GM19452 (cell line): Measurements from ENCODE around the gene ZNF385B.
"Not testable (repeated sequence)": the region's sequence is repeated elsewhere in the genome, so short reads cannot be mapped to it uniquely, and the experiment has no call there.

ENCODE experiments used
- ATAC-seq: cut with Tn5 transposase; IDR thresholded peaks from one replicate; pipeline ENCODE4 v1.9.1; 2021; ENCODE audit not compliant: unreplicated experiment

ZNF385B gene

DNA sequence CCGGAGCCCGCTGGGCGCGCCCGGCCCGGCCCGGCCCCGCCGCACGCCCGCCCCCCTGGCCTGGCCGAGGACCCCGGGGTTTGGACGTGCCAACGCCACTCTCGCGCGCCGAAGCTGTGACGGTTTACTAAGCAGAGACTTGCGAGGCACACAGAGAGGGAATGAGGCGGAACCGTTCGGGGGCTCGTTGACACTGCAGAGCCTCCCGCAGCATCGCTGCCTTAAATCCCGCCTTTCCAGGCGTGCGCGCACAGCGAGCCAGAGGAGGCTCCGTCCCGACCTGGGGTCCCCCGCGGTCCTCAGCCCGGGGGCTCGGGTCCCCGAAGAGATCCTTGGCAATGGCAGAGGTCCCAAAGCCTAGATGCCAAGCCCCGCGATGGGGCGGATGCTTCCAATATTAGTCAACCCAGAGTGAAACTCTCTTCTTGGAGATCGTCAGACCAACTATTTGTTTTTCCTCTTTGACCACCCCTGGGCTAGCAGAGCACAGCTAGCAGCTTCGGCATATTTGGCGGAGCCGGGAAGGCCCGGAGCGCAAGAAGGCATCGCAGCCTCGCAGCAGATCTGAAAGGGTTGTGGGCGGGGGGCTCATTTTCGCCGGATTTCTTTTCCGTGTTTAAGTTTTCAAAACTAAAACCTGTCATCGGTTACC lies at the start of gene ZNF385B:
Gene ZNF385B (minus strand): TSS at position 197 of the 652 bp plus-strand sequence.
- ATAC-seq: no peak

DNA sequence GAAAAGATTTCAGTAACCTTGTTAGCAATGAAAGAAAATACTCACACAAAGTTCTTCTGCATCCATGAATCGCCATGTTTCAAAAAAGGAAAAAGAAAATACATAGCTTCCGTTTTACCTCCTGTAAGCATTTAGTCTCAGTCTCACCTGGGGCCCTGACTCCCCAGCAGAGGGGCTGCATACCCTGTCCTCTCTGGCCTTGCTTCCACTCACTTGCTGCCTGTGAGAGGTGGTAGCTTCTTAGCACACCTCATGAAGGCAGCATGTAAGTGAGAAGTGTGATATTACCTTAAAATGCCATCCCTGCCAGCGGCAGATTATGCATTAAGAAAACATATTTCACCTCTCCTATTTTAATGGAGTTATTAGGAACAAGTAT lies 49.3 kb upstream of the ZNF385B start:
- ATAC-seq: no peak

DNA sequence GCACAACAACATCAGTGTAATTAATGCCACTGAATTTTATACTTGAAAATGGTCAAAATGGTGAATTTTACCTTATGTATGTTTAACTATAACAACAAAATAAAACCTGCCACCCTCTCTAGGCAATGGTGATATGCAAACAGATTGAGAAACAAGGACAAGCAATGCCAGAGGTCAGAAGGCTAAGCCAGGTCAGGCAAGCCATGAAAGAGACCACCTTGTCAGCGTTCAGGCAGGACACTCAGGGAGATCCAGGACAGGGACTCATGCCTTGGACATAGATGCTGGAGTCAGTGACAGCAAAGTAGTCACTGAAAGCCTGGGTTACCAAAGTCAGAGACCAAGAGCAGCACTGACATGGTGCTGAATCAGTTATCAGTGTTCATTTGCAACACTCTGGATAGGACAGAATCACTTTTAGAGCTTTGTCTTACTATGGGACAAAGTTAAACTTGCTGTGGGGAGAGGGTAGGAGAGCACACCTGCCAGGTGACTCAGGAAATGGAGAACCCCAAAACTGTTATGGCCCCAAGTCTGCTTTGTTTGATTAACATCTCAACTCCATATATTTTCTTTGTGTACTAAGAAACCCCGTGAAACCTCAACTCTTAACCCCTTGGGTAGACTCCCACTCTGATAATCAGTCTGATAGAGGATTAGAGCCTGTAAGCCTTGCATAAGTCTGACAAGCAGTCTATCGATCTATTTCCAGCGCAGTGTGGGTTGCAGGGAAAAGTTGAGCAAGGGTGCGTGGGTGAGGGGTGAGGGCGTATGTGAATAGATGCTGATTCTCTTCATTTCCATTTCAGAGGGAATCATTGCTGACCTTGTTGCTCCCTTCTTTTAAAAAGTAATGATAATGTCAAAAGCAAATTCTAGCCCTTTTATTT lies 48.7 kb upstream of the ZNF385B start:
- no peak for ATAC-seq

DNA sequence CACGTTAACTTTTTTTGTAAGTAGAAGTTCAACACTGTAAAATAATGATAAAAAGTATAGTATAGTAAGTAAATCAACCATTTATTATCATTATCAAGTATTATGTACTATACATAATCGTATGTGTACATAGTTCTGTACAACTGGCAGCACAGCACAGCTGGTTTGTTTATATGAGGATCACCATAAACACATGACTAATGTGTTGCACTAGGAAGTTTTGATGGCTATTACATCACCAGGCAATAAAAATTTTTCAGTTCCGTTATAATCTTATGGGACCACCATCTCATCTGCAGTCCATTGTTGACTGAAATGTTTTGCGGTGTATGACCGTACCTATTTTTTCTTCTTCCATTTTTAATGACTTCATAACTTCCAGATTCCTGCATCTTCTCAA lies 39.2 kb upstream of the ZNF385B start:
- no peak for ATAC-seq

DNA sequence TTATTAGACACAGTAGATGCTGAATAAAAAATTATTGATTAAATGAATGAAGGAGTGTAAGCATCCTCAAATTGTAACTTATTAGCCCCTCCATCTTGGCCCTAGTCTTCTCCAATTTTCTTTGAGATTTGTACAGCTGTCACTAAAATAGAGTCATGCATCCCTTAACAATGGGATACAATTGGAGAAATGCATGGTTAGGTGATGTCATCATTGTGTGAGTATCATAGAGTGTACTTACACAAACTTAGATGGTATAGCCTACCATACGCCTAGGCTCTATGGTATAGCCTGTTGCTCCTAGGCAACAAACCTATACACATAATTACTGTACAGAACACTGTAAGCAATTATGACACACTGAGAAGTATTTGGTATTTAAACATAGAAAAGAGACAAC lies 38.3 kb upstream of the ZNF385B start:
- ATAC-seq: no peak

DNA sequence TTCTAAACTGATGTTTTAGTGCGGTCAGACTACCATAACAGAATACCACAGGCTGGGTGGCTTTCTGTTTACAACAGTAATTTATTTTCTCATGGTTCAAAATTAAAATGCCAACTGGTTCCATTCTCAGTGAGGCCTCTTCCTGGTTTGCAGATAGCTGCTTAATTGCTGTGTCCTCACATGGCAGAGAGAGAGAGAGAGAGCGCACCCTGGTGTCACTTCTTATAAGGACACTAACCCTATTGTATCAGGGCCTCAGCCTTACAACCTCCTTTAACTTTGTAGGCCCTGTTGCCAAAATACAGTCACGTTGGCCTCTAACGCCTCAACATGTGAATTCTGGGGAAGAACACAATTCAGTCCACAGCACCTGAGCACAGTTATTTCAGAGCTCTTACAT lies 37.5 kb upstream of the ZNF385B start:
- peak; percentile 82 for ATAC-seq

DNA sequence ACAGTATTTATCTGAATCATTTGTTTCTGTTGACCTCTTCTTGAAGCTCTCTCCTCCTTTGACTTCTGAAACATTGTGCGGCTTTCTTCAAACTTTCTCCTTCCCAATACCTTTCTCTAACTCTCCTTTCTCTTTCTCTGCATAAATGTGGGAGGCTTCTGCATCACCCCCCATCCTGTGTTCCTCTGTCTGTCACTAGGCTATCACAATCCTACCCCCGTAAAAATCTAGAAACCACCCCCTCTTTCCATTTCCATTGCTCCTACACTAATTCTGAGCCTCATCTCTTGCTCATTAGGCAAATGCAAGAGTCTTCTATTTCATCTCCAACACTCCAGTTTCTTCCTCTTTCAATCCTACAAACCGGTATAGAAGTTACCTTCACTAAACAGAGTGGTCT lies 32.2 kb upstream of the ZNF385B start:
- ATAC-seq: no peak

DNA sequence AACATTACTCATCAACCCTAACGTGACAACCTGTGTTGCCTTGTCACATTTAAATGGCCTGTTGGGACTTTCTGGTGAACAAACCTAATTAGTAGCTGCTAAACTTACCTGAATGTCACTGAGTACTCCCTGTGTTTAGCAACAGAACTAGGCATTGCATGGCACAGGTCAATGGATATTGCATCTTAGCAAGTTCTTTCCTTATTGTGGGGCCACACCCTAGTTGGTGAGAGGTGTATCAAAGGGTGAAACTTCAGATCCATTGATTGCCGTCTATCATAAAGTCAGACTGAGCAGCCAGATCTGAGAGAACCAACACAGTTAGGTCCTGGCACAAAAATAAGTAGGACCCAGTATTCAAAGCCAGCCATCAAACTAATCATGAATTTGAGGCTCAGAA lies 29.8 kb upstream of the ZNF385B start:
- ATAC-seq: no peak

DNA sequence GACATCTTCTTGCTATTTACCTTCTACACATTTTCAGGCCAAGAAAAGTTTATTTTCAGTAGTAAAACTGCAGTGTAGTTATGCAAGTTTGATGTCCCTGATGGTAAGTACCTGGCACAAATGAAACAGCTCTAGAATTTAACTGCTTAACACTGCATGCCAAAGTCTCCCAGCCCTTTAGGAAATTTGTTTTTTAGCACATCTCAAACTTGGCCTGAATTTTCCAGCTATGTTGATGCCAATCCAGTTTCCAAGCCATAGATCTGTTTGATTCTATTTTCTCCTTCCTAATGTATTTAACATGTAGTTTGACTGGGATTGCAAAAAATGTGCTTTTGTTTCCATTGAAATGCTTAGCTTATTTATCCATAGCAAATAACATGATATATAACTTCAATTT lies 29.3 kb upstream of the ZNF385B start:
- ATAC-seq: no peak

DNA sequence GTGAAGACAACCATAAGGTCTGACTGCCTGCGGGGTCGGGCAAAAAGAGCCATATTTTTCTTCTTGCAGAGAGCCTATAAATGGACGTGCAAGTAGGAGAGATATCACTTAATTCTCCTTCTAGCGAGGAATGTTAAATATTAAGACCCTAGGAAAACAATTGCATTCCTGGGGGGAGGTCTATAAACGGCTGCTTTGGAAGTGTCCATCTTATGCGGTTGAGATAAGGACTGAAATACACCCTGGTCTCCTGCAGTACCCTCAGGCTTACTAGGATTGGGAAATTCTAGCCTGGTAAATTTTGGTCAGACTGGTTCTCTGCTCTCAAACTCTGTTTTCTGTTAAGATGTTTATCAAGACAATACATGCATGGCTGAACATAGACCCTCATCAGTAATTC lies 27.2 kb upstream of the ZNF385B start:
- not testable (repeated sequence) for ATAC-seq

DNA sequence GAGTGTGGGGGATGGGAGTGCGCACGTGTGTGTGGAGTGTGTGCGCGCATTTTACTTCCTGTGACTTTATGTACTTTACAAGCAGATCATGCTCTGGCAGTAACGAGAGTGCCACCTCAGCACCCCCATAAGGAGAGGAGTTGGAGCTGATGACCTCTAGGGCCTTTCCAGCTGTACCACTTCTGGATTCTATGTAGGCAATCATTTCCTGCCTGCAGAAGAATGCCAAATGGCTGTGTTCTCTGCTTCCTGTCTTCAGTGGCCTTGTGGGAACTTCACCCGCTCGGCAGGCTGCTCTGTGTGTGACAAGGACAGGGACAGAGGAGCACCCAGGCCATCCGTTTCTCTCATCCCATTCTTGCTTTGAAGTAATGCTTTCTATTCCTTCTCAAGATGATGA lies 22.8 kb upstream of the ZNF385B start:
- ATAC-seq: no peak

DNA sequence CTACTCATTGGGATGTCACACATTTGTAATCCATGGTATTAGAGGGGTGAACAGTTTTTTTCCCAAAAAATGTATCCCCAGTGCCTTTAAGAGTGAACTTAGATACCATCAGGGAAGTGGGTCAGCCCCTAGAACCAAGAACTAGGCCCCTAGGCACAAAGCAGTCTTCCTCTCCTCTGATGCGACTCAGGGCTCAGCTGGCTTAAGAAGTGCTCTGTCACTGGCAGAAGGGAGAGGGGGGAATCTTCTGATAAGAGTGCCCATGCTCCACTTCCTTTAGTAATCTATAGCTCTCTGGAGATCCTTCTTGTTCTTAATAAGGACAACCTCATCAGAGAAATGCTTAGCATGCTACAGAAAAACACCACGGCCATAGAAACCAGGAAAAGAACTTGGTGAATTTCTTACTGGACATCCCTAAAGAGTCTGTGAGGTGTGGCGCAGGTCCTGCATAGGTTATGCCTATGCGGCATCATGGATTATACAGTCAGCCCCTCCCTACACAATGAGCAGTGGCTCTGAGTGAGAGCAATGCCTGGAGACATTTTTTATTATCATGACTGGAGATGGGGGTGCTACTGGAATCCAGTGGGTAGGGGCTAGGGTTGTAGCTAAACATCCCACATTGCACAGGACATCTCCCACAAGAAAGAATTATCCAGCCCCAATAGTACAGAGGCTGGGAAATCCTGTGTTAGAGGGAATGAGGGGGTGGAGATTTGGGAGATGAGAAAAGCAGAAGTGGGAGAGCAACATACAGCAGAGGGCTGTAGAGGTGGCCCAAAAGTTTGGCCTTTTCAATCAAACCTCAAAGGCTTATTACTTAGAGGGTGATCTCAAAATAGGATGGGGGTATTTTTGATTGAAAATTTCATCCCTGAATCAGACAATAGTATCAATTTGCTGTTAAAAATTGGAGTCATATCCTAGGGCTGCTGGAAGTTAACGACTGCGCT lies 21.7 kb upstream of the ZNF385B start:
- no peak for ATAC-seq

DNA sequence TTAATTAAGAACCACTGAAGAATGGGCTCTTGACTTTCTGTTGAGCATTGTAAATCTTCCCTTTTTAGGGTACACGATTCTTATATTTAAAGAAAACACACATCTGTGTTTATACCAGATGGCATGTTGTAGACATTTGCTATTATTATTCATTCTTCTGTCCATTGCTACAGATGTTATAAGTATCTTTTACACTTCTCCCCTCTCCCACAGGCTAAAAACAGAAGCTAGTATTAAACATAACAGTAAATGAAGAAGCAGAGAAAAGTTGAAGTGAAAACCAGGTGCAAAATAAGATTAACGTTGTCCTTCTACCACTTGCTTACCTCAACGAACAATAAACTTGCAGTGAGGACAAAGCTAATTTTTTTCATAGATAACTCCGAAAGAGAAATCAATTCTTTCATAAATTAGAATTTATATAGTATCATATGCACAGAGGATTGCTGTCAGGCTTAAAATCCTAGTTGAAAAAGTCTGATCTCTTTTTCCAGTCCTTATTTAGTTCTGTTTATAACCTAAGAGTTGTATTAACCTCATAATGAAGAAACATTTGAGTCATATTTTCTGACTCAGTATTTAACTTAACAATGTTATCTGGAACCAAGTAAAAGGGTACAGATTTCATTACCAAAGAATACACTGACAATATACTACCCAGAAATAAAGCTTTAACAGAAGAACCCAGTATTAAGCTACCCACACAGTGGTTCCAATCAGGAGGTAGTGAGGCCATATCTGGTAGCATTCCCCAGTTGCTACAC lies 16.4 kb upstream of the ZNF385B start:
- no peak for ATAC-seq

DNA sequence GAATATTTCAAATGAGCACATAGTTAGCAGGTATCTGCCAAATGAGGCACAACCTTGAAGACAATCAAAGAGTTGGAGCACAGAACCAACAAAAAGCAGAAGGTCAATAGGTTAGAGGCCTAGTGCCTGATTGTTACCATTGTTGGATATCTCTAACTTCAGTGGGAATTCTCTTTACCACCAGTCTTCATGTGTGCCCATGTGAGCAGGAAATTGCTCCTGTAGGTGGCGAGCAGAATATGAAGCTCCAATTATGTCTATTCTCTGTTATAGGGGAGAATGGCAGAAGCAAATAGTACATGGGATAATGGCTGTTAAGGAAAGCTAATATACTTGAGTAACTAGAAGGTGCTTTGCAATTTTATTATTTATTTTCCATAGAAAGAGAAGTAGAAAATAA lies 14.9 kb upstream of the ZNF385B start:
- no peak for ATAC-seq

DNA sequence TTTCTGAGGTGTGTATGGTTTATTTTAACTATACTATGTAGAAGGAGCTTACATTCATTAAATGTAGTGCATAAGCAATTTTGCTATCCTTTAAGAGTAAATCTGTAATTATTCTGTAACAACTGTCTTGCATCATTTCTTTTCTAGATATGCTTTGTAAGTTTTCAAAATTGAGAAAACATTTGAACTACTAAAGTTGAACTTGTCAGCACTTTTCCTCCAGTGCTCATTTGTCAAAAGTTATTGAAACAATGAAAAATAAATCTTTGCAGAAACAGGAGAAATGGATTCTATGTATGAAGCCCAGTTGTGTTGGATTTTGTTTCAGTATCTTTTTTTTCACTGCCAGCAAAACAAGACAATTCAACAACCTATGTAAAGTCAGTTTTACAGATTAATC lies 14.5 kb upstream of the ZNF385B start:
- no peak for ATAC-seq

DNA sequence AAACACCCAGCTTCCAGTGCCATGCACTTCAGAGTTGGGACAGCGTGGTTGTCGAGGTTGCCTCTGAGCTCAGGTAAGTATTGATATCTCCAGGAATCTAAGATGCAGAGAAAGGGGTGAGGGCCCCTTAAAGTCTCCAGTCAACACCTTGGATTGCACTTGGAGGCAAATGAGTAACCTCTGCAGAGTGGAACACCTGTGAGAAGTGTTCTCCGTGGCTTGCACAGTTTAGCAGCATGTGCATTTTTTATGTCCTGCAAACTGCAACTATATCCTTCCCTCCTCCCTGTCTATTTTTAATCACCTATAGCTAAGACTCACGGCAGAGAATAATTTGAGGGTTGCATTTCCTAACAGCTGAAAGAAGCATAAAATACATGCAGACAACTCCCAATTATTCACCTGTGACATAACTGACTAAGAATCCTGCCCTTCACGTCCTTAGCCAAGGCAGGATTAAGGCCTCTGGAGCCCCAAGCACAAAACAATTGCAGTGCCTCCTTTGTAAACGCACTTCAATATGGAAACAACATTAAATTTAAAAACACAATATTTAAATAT lies 1.6 kb upstream of the ZNF385B start:
- ATAC-seq: no peak

DNA sequence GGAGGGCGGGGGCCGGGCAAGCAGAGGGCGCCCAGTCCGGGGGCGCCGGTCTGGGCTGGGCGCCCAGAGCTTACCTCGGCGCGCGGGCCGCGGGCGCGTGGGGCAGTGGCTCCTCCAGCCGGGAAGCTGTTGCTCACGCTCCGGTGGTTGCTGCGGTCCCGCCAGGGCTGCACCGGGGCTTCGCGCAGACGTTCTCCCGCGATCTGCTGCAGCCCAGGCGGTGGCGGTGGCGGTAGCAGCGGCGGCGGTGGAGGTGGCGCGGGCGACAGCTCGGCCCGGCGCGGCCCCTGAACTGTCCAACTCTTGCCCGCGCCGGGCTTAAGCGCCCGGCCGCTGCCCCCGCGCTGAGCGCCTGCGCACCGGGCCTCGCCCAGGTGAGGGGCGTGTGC lies 391 bp downstream of the ZNF385B start:
- ATAC-seq: no peak

DNA sequence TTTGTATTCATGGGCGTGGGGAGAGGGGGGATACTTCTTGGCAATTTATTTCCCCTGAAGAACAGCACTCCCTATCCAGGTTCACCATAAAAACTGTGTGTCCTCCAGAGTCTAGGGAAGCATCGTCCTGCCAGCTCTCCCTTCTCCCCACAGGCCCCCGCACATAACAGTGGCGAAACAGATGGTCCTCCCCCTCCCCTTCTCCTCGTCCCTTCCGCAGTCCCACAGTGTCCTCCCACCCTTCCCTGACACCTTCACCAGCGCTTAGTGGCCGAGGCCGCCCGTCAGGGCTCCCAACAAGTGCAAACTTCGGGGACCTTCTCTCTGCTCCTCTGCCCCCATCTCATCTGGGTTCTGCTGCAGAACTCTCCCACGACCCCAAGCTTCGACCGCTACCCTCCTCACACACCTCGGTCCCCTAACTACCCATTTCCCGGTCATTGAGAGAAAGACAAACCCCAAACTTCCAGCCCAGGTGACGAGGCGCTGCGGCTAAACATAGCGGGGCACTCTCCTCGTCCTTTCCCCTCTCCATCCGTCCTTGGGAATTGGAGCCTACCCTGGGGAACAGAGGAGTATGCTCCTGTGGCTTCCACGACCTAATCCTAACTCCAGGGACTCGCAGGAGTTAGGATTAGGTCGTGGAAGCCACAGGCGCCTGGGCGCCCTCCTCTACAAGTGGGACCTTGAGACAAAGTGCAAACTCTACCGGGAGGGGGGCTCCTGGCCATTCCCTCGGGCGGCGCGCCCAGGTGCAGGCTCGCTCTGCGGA lies 971 bp downstream of the ZNF385B start:
- no peak for ATAC-seq

DNA sequence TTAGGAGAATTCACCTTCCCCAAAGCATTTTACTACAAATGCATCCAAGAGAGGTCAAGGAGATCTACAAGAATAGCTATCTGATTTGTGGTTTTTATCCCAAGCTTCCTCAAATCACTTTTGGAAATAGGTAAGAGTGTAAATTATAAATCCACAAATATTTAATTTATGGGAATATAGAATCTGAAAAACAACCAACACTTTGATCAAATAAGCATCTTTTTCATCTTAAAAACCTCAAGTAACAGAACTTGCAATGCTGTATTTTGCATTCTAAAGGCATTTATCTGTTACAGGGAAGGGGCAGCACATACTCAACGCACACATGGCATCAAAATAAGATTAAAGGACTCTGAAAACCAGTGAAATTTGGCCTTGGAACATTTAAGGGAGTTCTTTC lies 1.9 kb downstream of the ZNF385B start:
- no peak for ATAC-seq

DNA sequence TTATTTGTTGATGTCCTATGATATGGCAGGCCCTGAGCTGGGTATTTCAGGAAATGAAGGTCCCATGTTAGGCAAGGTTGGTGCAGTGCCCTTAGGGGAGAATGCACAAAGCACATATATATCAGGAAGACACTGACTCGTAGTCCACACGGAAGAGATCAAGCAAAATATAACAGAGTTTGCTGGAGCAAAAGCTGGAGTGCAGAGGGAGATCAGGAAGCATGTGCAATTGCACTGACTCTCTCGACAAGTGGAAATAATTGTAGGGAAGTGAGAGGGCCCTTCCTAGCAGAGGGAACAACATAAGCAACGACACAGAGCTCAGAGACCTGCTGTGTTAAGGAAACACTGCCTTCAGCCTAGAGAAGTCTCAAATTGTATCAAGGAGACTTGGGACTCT lies 4.2 kb downstream of the ZNF385B start:
- ATAC-seq: no peak
